Measurements from ENCODE around the gene COG1. TPM values are rescaled to one million over a fixed set of nuclear protein-coding genes. Genes with fewer than 3 reads are reported as not detected.

Gene COG1
- total and polyA plus RNA-seq, 2 of the 8 experiments (the other 6 are each of a cell fraction or from before 2014, with no cell fraction given), result 11.0 to 19.5 TPM

DNA sequence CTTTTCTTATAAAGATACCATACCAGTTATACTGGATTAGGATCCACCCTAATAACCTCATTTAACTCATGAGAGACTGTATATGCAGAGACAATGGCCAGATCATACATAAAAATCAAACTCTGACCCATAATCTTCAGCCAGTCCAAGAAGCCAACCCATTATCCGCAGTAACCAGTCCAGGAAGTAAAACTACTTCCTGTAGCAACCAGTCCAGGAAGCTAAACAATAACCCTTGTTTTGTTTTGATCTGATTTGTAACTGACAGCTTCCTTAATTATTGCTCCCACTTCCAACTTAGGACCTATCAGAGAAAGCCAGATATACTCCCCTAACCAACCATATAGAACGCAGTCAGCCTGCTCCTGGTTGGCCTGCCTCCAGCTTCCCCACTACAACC lies 47.2 kb upstream of the COG1 start:
- no peaks in the 10 kb centered on the region for H3K23me2 ChIP-seq (ENCODE audit: low read depth, low read length)
- no peaks in the 10 kb centered on the region for H3K4me1 ChIP-seq (replicated peaks in 1 of 4; ENCODE audit: control insufficient read depth in 3 of 4, insufficient read depth in 4 of 4, low read length in 3 of 4)
- H2BK12ac ChIP-seq (ENCODE audit: low read depth, low read length), result no peak overlapping the region
- no peak overlapping the region for H4K5ac ChIP-seq (ENCODE audit: insufficient read length, low read depth, low read length)
- H2AK5ac ChIP-seq (ENCODE audit: low read depth, low read length), result no peak overlapping the region
- no peaks in the 10 kb centered on the region for H3K27me3 ChIP-seq (replicated peaks in 1 of 4; ENCODE audit: control insufficient read depth in 3 of 4, extremely low read depth in 1 of 4, insufficient read depth in 3 of 4, low read length in 3 of 4)
- no peak overlapping the region for H3K14ac ChIP-seq (ENCODE audit: insufficient read length)
- POLR2A ChIA-PET (ENCODE audit: partially characterized antibody), result no interaction called here
- CTCF ChIA-PET (ENCODE audit: partially characterized antibody), result interaction anchor here (1.2 to 3.1 kb wide), 4 partner anchors 10 to 419 kb away, joined by 3 to 16 read pairs (median 4); no protein-coding TSS in a partner anchor
- H3K36me3 ChIP-seq (ENCODE audit: control insufficient read depth in 2 of 4, insufficient read depth in 4 of 4, low read length in 3 of 4), result no peaks in the 10 kb centered on the region; a peak in 2 of 8 replicates
- H2BK20ac ChIP-seq (ENCODE audit: low read length), result no peak overlapping the region
- H3K18ac ChIP-seq (ENCODE audit: extremely low read depth, low read length), result no peak overlapping the region
- H4K20me1 ChIP-seq (replicated peaks in 1 of 2; ENCODE audit: control insufficient read depth in 1 of 2, insufficient read depth in 2 of 2, low read length in 2 of 2), result no peaks in the 10 kb centered on the region
- H2BK5ac ChIP-seq (ENCODE audit: low read depth, low read length), result no peak overlapping the region
- H2BK15ac ChIP-seq (ENCODE audit: low read length), result no peak overlapping the region
- no peak overlapping the region for H3K27ac ChIP-seq (ENCODE audit: low read depth, low read length)
- H3K23ac ChIP-seq (ENCODE audit: insufficient read length), result no peak overlapping the region
- H3K56ac ChIP-seq (replicated peaks; ENCODE audit: insufficient read length, low read depth, low read length), result no peak overlapping the region
- FAIRE-seq (no peak), DNase-seq (ENCODE audit: low read depth in 1 of 2, low spot score in 2 of 2) (no peak)
- no peak overlapping the region for H4K91ac ChIP-seq (replicated peaks; ENCODE audit: insufficient read length, low read length)
- no peak overlapping the region for H3K9ac ChIP-seq (replicated peaks in 1 of 4; ENCODE audit: extremely low read depth in 1 of 4, low read depth in 3 of 4, low read length in 3 of 4)
- no peak overlapping the region for H3K4me2 ChIP-seq (ENCODE audit: insufficient read depth in 1 of 2, low read depth in 2 of 2, low read length in 2 of 2)
- H3K4ac ChIP-seq (replicated peaks; ENCODE audit: insufficient read length, low read depth, low read length), result no peak overlapping the region
- no peaks in the 10 kb centered on the region for H3K79me2 ChIP-seq (ENCODE audit: control insufficient read depth in 1 of 2, insufficient read depth in 2 of 2, low read length in 2 of 2)
- 0 out of 4 replicates have a peak, but pooled peaks cover 0 to 6% of the 10 kb centered on the region in 2 experiments for H3K9me3 ChIP-seq (ENCODE audit: insufficient read depth in 2 of 2, low read depth in 1 of 2, low read length in 1 of 2)
- H3K4me3 ChIP-seq (ENCODE audit: extremely low read depth in 1 of 4, insufficient read depth in 2 of 4, low read depth in 3 of 4, low read length in 4 of 4), result no peak overlapping the region
- WGBS, 2 experiments (ENCODE audit: extremely low coverage in 1 of 2, insufficient coverage in 1 of 2, insufficient read length in 1 of 2, insufficient replicate concordance in 2 of 2, low coverage in 1 of 2, low lambda C conversion rate in 2 of 2, missing lambda C conversion rate in 1 of 2), result 96% methylated on average over 2 of the region's 2 CpGs; no CpG with 5 or more reads in 1 of the 2 experiments
- H4K8ac ChIP-seq (ENCODE audit: extremely low read depth, insufficient read depth, low read length), result no peak overlapping the region
- H2AFZ ChIP-seq (ENCODE audit: low read length), result no peak overlapping the region
- no peaks in the 10 kb centered on the region for H3K79me1 ChIP-seq (ENCODE audit: low read depth, low read length)
- H2BK120ac ChIP-seq (replicated peaks; ENCODE audit: low read depth, low read length), result no peak overlapping the region
- TF ChIP-seq RBBP5 (IDR thresholded peaks at IDR 0.05; ENCODE audit: borderline replicate concordance, low read depth, low read length), result no peak
- no peak for TF ChIP-seq CTBP2 (IDR thresholded peaks at IDR 0.05; ENCODE audit: borderline replicate concordance, insufficient read depth, insufficient read length, low read length)
- no peak for TF ChIP-seq KDM4A (IDR thresholded peaks at IDR 0.05; ENCODE audit: low read depth, low read length, severe bottlenecking)
- TF ChIP-seq BACH1 (IDR thresholded peaks at IDR 0.05; ENCODE audit: low read length), result no peak
- TF ChIP-seq TBP (IDR thresholded peaks at IDR 0.05; ENCODE audit: low read depth, low read length), result no peak
- no peak for TF ChIP-seq NRF1 (IDR thresholded peaks at IDR 0.05; ENCODE audit: low read depth, low read length)
- TF ChIP-seq, protein P1, sequence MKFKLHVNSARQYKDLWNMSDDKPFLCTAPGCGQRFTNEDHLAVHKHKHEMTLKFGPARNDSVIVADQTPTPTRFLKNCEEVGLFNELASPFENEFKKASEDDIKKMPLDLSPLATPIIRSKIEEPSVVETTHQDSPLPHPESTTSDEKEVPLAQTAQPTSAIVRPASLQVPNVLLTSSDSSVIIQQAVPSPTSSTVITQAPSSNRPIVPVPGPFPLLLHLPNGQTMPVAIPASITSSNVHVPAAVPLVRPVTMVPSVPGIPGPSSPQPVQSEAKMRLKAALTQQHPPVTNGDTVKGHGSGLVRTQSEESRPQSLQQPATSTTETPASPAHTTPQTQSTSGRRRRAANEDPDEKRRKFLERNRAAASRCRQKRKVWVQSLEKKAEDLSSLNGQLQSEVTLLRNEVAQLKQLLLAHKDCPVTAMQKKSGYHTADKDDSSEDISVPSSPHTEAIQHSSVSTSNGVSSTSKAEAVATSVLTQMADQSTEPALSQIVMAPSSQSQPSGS (IDR thresholded peaks at IDR 0.05; ENCODE audit: low read length), result no peak
